Measurements from ENCODE around the gene TRMT6.

TRMT6 gene

DNA sequence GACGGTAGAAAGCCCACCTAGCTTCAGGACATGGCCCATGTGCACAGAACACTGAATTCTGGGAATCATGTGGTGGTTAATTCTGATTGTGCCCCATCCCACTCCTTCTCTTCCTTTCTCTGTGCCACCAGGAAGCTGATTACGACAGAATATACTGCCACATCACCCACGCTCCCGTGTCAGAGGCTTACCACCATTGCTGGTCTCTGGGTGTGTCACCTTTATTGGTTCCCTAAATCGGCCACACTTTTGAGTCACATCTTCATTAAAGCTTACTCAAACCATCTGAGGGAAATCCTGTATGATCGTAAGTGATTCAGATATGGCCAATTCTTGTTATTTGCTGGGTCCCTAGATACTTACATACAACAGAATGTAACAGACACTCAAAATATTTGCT is 3.1 kb downstream of the TRMT6 start:
- DNase-seq = no peak

- DNase-seq = no peak
Measured at GRCh38 chr20:5945963-5946362, 4.4 kb downstream of the TRMT6 start.

DNA sequence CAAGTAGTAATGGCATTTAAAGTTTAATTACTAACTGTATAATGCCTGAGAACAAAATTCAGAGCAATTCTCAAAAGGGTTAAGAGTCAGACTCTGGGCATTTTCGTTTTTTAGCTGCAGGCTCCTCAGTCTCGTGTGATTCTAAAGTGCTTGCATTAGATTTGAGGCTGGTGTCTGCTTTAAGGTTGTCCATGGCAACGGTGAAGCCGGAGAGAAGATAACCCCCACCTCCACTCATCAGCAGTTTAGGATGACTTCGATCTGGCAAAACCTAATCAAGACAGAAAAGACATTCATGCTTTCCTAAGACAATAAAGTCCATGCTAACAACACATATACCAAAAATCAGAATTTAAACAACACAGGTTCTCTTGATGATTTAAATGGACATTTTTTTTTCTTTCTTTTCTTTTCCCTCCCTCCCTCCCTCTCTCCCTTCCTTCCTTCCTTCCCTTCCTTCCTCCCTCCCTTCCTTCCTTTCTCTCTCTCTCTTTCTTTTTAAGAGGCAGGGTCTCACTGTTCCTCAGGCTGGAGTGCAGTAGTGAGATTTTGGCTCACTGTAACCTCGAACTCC is 11.8 kb downstream of the TRMT6 start:
- no peak for DNase-seq

DNA sequence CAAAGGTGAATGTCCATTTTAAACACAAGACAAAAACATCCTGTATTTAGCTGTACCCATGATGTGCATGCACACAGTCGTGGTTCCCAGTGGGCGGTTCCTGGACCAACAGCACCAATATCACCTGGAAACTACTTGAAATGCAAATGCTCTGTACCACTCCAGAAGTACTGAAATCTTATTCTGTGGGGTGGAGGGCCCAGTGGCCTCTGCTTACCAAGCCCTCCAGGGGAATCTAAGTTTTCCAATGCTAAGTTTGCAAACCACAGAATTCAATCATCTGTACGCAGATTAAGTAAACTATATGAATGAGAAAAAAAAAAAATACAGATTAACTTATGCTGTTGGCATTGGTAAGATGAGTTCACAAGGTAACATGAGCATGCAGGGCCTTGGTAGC is 14.1 kb downstream of the TRMT6 start:
- no peak for DNase-seq

DNA sequence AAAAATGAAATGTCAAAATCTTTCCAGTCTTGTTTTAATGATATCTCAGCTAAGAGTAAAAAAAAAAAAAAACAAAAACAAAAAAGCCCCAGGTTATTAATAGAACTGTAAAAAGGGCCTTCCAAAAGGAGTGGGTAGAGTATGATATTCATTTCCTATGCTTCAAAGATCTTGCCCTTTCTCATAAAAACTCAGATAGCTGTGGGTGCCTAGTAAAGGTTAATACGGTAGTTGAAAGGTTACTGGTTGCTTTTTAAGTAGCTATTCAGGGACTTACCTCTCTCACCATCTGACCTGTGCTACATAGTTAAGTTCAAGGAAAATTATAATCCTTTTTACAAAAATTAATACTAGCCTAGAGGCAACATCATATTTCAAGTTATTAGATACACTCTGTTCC is 14.9 kb downstream of the TRMT6 start:
- no peak for DNase-seq

DNA sequence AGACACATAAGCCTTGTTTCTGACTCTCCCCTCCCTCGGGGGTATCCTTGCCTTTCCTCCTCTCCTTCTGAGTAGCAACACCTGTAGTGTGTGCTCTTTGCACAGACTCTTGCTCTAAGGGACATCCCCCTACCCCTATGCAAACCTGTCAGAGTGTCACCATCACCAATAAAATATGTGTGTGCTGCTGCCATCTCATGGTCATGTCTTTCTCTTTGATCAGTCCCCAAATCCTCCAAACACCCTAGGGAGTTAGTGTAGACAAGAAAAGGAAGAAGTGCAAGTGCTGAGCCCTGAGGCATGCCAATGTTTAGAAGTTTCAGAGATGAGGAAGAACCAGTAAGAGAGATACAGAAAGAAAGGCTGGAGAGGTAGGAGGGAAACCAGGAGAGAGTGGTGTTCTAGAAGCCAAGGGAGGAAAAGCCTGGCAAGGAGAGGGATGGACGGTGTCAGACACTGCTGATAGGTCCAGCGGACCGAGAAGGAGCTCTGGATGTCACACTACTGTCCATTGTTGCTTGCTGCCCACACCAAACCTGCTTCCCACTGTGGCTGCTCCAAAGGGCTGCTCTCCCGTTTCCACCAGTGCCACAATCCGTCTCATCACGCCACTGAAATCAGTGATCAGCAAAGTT is 16.4 kb downstream of the TRMT6 start:
- DNase-seq = no peak

DNA sequence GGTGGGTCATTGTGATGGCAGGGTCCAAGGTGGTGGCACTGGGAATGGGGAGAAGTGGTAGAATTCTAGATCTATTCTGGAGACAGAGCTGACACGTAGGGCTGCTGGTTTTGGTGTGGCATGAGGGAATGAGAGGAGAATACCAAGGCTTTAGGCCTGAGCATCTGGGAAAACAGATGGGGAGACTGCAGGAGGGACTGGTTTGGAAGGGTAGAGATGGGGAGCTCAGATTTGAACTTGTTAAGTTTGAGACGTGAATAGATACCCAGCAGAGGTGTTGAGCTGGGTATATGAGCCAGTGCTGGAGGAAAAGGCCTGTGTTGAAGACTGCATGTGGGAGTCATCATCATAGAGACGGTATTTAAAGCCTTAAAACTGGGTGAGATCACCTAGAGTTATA is 17.5 kb downstream of the TRMT6 start:
- DNase-seq = no peak

- DNase-seq = no peak
Measured at GRCh38 chr20:5931411-5931810, 18.9 kb downstream of the TRMT6 start.

DNA sequence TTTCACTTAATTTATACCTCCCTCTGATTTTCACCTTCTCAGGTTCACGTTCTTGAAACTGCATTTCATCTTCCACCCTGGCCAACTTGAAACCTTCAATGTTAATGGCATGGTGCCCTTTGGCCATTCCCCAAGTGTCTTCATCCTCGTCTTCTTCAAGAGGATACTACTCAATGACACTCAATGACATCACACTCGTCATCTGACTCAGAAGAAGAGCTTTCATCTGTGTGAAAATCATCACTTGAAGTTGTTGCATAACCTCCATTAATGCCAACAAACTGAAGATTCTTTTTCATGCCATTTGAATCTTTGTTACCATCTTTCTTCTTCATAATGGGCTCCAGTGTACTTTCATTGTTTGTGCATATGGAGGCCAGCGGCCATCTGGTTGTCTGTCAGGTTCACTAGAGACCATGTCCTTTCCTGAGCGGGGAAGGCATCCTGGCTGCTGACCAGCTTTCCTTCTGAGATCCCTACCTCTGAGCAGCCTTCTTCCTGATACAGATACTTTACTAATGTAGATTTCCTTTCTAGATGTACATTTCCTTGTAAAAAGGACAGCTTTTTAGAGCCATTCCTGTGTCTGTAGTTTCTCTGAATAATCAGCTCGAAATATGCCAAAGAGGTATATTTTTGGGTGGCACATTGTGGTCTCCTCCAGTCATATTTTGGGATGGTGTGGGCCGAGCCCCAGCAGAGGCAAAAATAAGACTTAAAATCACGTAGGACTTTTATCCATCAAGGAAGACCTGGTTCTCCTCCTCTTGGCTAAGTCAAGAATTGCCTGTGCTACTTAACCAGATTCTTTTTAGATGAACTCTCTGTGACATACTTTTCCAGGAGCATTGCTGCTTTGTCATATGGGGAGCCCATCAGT is 21.3 kb downstream of the TRMT6 start:
- DNase-seq = no peak

DNA sequence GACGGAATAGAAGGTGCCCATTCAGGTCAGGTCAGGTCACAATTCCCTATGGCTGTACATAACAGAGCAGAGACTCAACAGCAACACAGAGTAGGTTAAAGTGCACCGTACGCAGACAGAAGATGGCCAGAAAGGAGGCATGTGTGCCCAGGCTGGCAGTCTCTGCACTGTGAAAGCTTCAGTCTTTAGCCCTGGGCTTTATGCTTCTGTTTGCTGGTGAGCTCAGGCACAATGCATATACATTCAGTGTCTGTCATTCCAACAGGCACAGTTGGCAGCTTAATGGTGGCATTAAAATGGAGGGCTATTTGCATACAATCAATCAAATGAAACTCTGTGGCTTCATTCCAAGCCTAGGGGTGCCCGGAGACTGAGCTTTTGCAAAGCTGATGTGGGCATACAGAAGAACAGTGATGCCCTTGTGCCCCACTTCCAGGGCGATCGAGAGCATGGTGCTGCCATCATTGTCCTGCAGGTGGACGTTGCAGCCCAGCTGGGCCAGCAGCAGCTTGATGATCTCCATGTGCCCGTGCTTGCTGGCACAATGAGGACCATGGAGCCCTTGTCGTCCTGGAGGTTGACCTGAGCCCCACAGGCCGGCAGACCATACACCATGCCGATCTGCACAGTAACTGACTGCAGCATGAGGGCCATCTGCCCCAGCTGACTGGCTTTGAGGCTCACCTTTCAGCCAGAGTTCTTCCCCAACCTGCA is 22.4 kb downstream of the TRMT6 start:
- no peak for DNase-seq

GRCh38 chr20:5925551-5925950 is 24.8 kb downstream of the TRMT6 start:
- DNase-seq = no peak

DNA sequence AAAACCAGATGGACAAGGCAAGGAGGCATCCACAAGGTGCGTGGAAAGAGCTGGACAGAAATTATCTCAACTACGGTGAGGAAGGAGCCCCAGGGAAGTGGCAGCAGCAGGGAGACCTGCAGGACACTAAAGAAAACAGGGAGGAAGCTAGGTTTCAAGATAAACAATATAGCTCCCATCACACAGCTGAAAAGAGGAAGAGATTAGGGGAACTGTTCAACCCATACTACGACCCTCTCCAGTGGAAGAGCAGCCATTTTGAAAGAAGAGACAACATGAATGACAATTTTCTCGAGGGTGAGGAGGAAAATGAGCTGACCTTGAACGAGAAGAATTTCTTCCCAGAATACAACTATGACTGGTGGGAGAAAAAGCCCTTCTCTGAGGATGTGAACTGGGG is 26.8 kb downstream of the TRMT6 start:
- DNase-seq = no peak

DNA sequence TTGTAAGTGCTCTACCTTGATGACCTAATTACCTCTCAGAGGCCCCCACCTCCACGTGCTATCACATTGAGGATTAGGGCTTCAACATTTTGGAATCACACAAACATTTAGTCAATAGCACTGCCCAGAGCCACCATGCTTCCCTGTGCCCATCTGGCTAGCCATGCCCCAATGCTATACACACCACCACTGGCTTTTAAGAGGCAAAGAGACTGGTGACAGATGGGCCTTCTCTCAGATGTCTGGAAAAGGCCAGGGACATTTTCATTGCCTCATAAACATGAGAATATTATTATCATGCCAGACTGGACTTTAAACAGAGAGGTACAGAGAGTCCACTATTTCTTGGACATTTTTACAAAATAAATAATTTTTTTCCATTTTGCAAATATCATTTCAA is 29.8 kb downstream of the TRMT6 start:
- no peak for DNase-seq

- DNase-seq = no peak
Measured at GRCh38 chr20:5919626-5920544, 30.4 kb downstream of the TRMT6 start.

- no peak for DNase-seq
Measured at GRCh38 chr20:5918856-5919625, 31.3 kb downstream of the TRMT6 start.

DNA sequence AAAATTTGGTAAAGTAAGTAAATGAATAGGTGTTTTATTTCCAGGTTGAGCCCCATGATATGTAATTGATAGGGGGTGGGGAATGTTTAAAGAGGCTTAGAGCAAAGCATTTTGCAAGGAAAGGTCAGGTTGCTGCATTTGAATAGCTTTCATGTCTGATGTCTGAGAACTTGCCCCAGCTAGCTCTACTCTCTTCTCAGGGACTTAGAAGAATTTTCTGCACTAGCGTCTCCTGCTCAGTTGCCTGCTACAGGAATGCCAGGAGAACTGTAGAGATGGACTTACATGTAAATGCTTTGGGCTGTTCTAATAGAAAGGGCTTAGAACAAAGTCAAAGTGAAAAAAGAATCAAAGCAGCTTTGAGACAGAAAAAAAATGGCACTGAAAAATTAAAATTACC is 35.5 kb downstream of the TRMT6 start:
- no peak for DNase-seq

DNA sequence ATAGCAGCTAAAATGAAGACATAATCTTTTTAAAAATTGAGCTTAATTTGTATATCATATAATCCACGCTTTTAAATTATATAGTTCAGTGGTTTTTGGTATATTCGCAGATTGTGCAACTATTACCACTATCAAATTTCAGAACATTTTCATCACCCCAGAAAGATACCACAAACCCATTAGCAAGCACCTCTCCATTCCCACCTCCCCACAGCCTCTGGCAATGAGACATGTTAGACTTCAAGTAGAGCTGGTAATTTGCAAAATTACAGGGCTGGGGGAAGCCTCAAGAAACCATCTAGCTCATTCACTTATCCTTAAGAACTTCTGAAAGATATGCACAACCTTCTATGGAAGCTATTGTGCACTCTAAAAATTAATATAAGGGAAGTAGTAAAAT is 37.2 kb downstream of the TRMT6 start:
- no peak for DNase-seq

DNA sequence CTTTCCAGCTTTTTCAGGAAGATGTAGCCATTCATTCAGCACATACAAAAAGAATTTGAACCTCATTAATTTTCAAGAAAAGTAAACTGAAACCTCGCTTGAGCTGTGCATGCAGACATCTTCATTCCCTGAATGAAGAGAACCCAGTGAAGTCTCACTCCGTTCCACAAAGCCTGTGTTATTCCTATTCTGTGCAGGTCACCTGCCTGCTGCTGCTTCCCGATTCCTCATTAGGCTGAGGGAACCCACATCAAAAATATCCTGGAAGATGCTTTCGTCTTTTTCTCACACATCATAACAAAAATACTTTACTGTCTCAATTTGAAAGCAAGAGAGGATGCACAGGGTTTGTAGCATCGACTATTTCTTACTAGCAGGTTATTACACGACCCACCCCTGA is 40.1 kb downstream of the TRMT6 start:
- no peak for DNase-seq

- DNase-seq = no peak
Measured at GRCh38 chr20:5908981-5909380, 41.4 kb downstream of the TRMT6 start.

GRCh38 chr20:5900908-5901307 is 49.4 kb downstream of the TRMT6 start:
- DNase-seq = no peak

DNA sequence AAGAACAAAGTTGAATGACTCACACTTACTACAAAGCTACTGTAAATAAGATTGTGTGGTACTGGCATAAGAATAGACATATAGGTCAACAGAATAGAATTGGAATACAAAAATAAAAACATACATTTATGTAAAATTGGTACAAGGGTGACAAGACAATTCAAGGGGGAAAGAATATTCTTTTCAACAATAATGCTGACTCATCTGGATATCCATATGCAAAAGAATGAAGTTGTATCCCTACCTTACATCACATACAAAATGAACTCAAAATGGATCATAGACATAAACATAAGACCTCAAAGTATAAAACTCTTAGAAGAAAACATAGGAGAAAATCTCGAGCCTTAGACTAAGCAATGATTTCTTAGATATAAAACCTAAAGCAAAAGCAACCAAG is 50.9 kb downstream of the TRMT6 start:
- DNase-seq = no peak

- DNase-seq = no peak
Measured at GRCh38 chr20:5895626-5896025, 54.7 kb downstream of the TRMT6 start.

All from activated CD4-positive, CD25-positive, alpha-beta regulatory T cell treated with anti-CD3 and anti-CD28 coated beads, Interleukin-2, amount 50 U/mL, for 72 hours (primary cell).